Lower lobe of right lung (tissue), 2 donors: ENCODE results near the gene ANKRD31. TPM values are rescaled to one million over a fixed set of nuclear protein-coding genes. Genes with fewer than 3 reads are reported as not detected.

Source experiments
- ATAC-seq, 2 donors: fragments of 200-7000 bp; cut with Tn5 transposase; one replicate each; pipeline ENCODE4 v1.9.1; 2020 to 2022; ENCODE audit warnings: mild to moderate bottlenecking in 2 of 2, moderate library complexity in 2 of 2
- DNase-seq: peaks from one replicate; pipeline ENCODE4 v3.0.0-alpha.2; 2020
- H3K27ac ChIP-seq: fragments of 200-600 bp; one replicate; pipeline ENCODE4 v1.8.0; 2022
- H3K27me3 ChIP-seq: fragments of 200-600 bp; one replicate; pipeline ENCODE4 v1.8.0; 2022; ENCODE audit warnings: low read depth
- H3K36me3 ChIP-seq: fragments of 200-600 bp; one replicate; pipeline ENCODE4 v1.8.0; 2022; ENCODE audit warnings: mild to moderate bottlenecking
- H3K4me1 ChIP-seq: fragments of 200-600 bp; one replicate; pipeline ENCODE4 v1.8.0; 2022
- H3K4me3 ChIP-seq: fragments of 200-600 bp; one replicate; pipeline ENCODE4 v1.8.0; 2022; ENCODE audit warnings: mild to moderate bottlenecking
- H3K9me3 ChIP-seq: fragments of 200-600 bp; one replicate; pipeline ENCODE4 v1.8.0; 2022
- CTCF ChIP-seq: fragments of 200-600 bp; IDR thresholded peaks from one replicate; pipeline ENCODE4 v1.8.0; 2022; ENCODE audit warnings: antibody characterized with exemption, mild to moderate bottlenecking
- intact Hi-C: fragments of 100-400 bp; cut with DNase I; formaldehyde crosslinking; loops from one replicate; pipeline ENCODE4 v1.11.0; 2022
- total RNA-seq: library from RNA; stranded (reverse); fragmentation: NEBNext Ultra II Directional; extraction: Animal tissue kit (Norgen Biotek cat#: 25700); gene quantifications from one replicate; pipeline ENCODE4 v1.2.1, GENCODE V29; 2021
- donor health status: DM: no; HTN: yes; CAD: no; lungs with severe emphysema.

The ANKRD31 gene
- total RNA-seq, 1 donor from 2014 or later, result 0.27 TPM

- H3K9me3 ChIP-seq, result no peaks in the 10 kb centered on the region
- no peaks in the 10 kb centered on the region for H3K36me3 ChIP-seq
- no peak for DNase-seq
- no peak for TF ChIP-seq CTCF
- H3K4me1 ChIP-seq, result peaks cover 6% of the 10 kb centered on the region
- H3K27ac ChIP-seq, result no peak overlapping the region
- ATAC-seq, result no peak
- H3K4me3 ChIP-seq, result no peak overlapping the region
- H3K27me3 ChIP-seq, result no peaks in the 10 kb centered on the region
- intact Hi-C loops, result no loop called here
Observed at GRCh38 chr5:75031366-75031765, 205.3 kb downstream of the ANKRD31 start.

- no peak for TF ChIP-seq CTCF
- Histone ChIP-seq H3K4me1 (no peaks in the 10 kb centered on the region), H3K27me3 (no peaks in the 10 kb centered on the region), H3K9me3 (no peaks in the 10 kb centered on the region), H3K4me3 (no peak overlapping the region), H3K36me3 (no peaks in the 10 kb centered on the region), H3K27ac (no peak overlapping the region)
- intact Hi-C loops, result no loop called here
- DNase-seq (no peak), ATAC-seq (no peak)
Observed at GRCh38 chr5:75028090-75028489, 208.6 kb downstream of the ANKRD31 start.

- intact Hi-C loops, result no loop called here
- no peak for TF ChIP-seq CTCF
- Histone ChIP-seq H3K9me3 (no peaks in the 10 kb centered on the region), H3K27me3 (no peaks in the 10 kb centered on the region), H3K27ac (no peak overlapping the region), H3K4me1 (no peaks in the 10 kb centered on the region), H3K36me3 (no peaks in the 10 kb centered on the region), H3K4me3 (no peak overlapping the region)
- no peak for DNase-seq
- ATAC-seq, result peak in 1 of 2 donors; percentile 35
Observed at GRCh38 chr5:75023368-75024159, 213.1 kb downstream of the ANKRD31 start.

- Histone ChIP-seq H3K9me3 (no peaks in the 10 kb centered on the region), H3K4me1 (no peaks in the 10 kb centered on the region), H3K36me3 (no peaks in the 10 kb centered on the region), H3K27me3 (no peaks in the 10 kb centered on the region), H3K27ac (no peak overlapping the region), H3K4me3 (no peak overlapping the region)
- DNase-seq (no peak), ATAC-seq (no peak)
- intact Hi-C loops, result no loop called here
- no peak for TF ChIP-seq CTCF
Observed at GRCh38 chr5:75021800-75022199, 214.9 kb downstream of the ANKRD31 start.

GRCh38 chr5:75021219-75021618 lies 215.5 kb downstream of the ANKRD31 start:
- no peak for ATAC-seq

More at GRCh38 chr5:75021219-75021618, 215.5 kb downstream of the ANKRD31 start:
- no peak overlapping the region for H3K4me3 ChIP-seq
- TF ChIP-seq CTCF, result no peak
- no peaks in the 10 kb centered on the region for H3K36me3 ChIP-seq
- H3K27me3 ChIP-seq, result no peaks in the 10 kb centered on the region
- no peaks in the 10 kb centered on the region for H3K9me3 ChIP-seq
- no peak overlapping the region for H3K27ac ChIP-seq
- DNase-seq, result no peak
- H3K4me1 ChIP-seq, result no peaks in the 10 kb centered on the region
- intact Hi-C loops, result no loop called here
